ENCODE measurements around the gene SCAMP1.

Gene SCAMP1

DNA sequence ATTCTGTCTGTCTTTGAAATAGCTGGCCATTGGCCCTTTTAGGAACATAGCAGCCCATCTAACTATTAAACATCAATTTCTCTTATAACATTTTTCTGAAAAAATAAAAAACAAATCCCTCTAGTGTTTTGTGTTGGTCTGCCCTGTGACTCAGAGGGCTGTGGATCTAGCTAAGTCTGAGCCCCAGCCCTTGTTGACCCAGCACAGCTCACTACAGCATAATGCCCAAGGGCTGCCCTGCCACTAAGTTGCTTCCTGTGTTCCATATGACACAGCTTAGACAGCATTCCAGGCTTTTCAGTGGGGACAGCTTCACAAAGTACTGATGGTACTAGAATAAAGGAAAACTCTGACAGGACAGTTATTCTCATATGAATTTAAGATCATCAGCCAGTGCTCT, 136.0 kb downstream of the SCAMP1 start:
- Histone ChIP-seq H3K4me3 (ENCODE audit: low read depth, low read length) (peak overlapping the region; percentile 30; the same call in 1 of the 2 replicates), H3K9ac (ENCODE audit: low read length) (no peak overlapping the region), H3K36me3 (ENCODE audit: control insufficient read depth, insufficient read depth, low read length) (no peaks in the 10 kb centered on the region), H3K4me1 (ENCODE audit: control insufficient read depth, insufficient read depth, low read length) (peaks cover 43% of the 10 kb centered on the region), H3K27me3 (ENCODE audit: control insufficient read depth, insufficient read depth, low read length) (no peaks in the 10 kb centered on the region), H3K27ac (ENCODE audit: low read depth, low read length) (peak overlapping the region; percentile 57), H3K9me3 (ENCODE audit: control insufficient read depth, insufficient read depth, low read depth, low read length) (no peaks in the 10 kb centered on the region)

DNA sequence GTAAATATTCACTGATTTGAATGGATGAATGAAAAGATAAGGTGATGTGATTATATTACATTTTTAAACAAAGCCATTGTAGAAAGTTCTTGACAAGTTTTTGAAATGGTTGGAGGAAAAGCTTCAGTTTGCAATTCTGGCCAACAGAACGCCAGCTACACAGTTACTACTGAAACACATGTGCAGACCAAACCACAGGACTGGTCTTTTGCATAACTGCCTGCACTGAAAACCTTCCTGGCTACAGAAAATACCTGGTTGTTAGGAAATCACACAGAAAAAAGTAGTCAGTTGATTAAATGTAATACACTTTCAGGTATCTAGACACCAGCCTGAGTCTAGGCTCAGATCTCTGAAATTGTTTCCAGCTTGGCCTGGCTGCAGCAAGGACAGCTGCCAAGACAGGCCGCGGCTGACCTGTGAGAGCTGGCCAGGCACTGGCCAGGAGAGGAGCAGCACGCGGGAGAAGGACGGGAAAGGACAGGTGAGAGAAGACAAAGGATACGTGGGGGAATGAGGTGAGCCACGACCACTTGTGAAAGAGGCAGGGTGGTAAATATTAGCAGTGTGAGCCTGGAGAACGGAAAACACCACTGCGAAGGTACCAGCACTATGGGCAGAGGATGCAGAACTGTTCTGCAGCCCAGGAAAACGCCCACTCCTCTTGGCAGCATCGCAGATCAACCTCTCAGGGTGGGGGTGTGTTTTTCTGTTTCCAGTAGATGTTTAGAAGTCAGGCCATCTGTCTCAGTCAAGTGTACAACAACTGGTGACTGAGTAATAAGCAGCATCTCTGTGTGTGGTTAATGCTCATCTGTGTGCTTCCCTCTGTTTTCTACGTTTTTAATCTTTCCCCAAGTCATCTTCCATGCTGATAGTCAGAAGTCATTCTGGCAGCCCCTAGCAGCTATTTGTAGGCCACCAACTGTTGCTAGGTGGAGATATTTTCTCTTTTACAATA, 137.4 kb downstream of the SCAMP1 start:
- H3K27ac ChIP-seq (ENCODE audit: low read depth, low read length): no peak overlapping the region
- peaks cover 40% of the 10 kb centered on the region for H3K4me1 ChIP-seq (ENCODE audit: control insufficient read depth, insufficient read depth, low read length)

DNA sequence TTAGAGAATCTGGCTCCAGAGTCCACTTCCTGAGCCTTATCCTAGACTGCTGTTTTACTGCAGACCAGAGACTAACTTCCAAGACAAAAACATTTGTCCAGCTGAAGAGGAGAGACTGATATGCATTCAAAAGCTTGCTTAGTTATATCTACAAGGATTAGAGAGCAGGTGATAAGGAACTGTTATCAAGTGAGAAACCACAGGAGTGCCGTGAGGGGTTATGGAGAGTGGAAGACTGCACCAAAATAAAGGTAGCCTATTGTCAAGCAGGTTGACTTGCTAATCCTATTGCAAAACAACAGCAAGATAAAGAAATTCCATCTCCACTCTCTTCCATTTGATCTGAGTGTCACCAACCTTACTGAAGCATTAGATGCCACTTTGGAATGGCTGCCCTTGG, 139.1 kb downstream of the SCAMP1 start:
- Histone ChIP-seq H3K27me3 (ENCODE audit: control insufficient read depth, insufficient read depth, low read length) (no peaks in the 10 kb centered on the region), H3K9me3 (ENCODE audit: control insufficient read depth, insufficient read depth, low read depth, low read length) (no peaks in the 10 kb centered on the region), H3K9ac (ENCODE audit: low read length) (peak overlapping the region; percentile 46), H3K27ac (ENCODE audit: low read depth, low read length) (no peak overlapping the region), H3K4me3 (ENCODE audit: low read depth, low read length) (no peak overlapping the region), H3K36me3 (ENCODE audit: control insufficient read depth, insufficient read depth, low read length) (no peaks in the 10 kb centered on the region), H3K4me1 (ENCODE audit: control insufficient read depth, insufficient read depth, low read length) (peaks cover 45% of the 10 kb centered on the region)

More for the DNA sequence above, 137.4 kb downstream of the SCAMP1 start:
- no peak overlapping the region for H3K9ac ChIP-seq (ENCODE audit: low read length)
- H3K36me3 ChIP-seq (ENCODE audit: control insufficient read depth, insufficient read depth, low read length): no peaks in the 10 kb centered on the region
- no peaks in the 10 kb centered on the region for H3K9me3 ChIP-seq (ENCODE audit: control insufficient read depth, insufficient read depth, low read depth, low read length)
- no peak overlapping the region for H3K4me3 ChIP-seq (ENCODE audit: low read depth, low read length)
- no peaks in the 10 kb centered on the region for H3K27me3 ChIP-seq (ENCODE audit: control insufficient read depth, insufficient read depth, low read length)

DNA sequence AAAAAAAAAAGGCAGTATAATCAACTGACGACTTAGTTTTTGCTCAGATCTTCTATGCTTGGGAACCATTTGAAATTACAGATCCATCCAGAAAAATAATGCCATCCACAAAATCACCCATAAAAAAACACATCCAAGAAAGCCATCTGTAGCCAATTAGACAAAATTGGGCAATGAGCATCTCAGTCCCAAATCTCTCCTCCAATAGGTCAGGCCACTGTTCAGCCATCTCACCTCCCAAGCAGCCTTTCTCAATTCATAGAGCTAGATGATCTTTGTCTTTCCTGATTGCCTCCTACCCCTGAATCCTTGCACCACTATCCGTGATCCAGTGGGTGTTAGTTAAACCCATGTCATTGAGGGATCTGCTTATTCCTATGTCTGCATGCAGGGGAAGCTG, 139.6 kb downstream of the SCAMP1 start:
- H3K27me3 ChIP-seq (ENCODE audit: control insufficient read depth, insufficient read depth, low read length): no peaks in the 10 kb centered on the region
- no peak overlapping the region for H3K4me3 ChIP-seq (ENCODE audit: low read depth, low read length)
- H3K36me3 ChIP-seq (ENCODE audit: control insufficient read depth, insufficient read depth, low read length): no peaks in the 10 kb centered on the region
- no peak overlapping the region for H3K27ac ChIP-seq (ENCODE audit: low read depth, low read length)
- peaks cover 49% of the 10 kb centered on the region for H3K4me1 ChIP-seq (ENCODE audit: control insufficient read depth, insufficient read depth, low read length)
- H3K9me3 ChIP-seq (ENCODE audit: control insufficient read depth, insufficient read depth, low read depth, low read length): no peaks in the 10 kb centered on the region
- no peak overlapping the region for H3K9ac ChIP-seq (ENCODE audit: low read length)

DNA sequence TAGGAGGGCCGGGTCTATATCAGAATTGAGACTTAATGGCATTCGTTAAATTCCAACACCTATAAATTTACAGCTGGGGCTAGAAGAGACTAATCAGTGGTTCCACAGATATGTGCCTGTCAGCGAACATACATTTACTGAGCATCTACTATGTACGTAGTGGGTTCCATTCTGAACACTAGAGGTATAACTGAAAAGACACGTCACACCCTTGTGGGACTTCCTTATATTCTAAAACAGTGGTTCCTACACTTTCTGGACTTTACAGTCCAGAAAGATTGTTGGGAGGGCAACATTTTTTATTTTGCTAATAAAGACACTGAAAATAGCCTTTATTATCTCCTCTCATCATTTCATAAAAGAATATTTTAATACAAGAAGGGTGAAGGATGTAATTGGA, 140.5 kb downstream of the SCAMP1 start:
- no peaks in the 10 kb centered on the region for H3K36me3 ChIP-seq (ENCODE audit: control insufficient read depth, insufficient read depth, low read length)
- H3K9me3 ChIP-seq (ENCODE audit: control insufficient read depth, insufficient read depth, low read depth, low read length): no peaks in the 10 kb centered on the region
- H3K27ac ChIP-seq (ENCODE audit: low read depth, low read length): no peak overlapping the region
- no peaks in the 10 kb centered on the region for H3K27me3 ChIP-seq (ENCODE audit: control insufficient read depth, insufficient read depth, low read length)
- H3K4me1 ChIP-seq (ENCODE audit: control insufficient read depth, insufficient read depth, low read length): peaks cover 49% of the 10 kb centered on the region
- no peak overlapping the region for H3K9ac ChIP-seq (ENCODE audit: low read length)
- H3K4me3 ChIP-seq (ENCODE audit: low read depth, low read length): no peak overlapping the region

DNA sequence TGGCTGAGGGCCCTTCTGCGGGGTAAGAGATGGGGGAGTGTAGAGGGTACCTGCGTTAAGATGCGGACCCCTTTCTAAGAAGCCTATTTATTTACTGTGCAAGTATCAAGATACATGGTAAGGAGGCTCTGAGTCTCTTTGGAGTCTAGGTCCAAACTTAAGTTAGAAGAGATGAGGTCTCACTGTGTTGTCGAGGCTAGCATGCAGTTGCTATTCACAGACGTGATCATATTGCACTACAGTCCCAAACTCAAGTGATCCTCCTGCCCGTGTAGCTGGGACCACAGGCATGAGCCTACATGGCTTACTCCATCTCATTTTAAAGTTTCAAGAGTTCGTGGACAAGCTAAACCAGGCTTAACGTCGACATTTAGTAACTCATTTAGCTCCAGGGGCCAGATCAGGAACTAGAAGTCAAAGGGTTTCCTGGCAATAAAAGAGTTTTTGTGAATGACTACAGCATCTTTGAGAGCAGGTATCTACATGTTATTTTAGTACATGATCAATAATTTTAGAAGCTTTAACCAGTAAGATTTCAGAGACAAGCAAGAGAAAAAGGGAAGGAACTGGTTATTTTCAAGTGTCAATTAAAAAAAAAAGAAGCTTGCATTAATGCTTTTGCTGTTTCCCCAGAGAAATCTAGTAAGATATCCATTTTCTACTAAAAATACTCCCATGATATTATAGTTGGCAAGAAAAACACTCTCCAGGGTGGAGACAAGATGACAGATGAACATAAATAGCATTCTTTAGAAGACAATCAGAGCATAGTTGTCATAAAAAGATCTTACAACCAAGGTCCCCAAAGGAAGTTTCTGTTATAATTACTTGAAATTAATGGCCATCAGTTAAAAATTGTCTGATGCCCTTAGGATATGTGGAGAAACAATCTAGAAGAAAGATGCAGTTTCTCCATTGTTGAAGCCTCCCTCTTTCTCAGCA, 141.3 kb downstream of the SCAMP1 start:
- no peak overlapping the region for H3K4me3 ChIP-seq (ENCODE audit: low read depth, low read length)

DNA sequence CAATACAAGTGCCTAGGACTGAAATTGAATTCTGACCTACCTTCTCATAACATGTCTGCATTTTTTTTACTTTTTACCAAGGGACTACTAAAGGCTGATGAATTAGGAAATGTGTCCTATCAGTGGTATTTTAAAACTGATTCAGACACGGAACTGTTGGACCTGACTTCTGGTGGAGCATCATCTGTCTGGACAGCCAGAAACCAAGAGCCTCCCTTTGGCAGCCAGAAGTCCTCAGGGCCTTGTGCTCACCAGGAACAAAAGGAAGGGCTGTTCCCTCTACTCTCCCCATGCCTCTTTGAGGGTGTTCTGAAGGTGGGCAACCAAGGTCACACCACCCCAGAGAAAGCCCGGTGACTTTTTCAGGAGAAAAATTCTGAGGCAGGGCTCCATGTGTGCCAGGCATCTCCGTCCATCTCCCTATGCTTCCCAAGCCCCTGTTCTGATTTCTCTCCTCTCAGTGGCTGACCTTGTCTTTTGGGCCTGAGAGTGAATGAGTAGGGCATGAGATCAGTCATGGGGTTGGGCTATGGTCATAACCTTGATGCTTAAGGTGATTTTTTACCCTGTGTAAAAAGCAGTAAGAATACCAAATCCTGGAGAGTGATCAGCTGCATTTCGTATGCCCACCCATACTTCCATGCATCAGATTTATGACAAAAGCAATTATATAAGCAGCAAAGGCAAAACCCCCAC, 143.7 kb downstream of the SCAMP1 start:
- H3K4me3 ChIP-seq (ENCODE audit: low read depth, low read length): no peak overlapping the region
- H3K27ac ChIP-seq (ENCODE audit: low read depth, low read length): no peak overlapping the region
- H3K9ac ChIP-seq (ENCODE audit: low read length): no peak overlapping the region
- H3K27me3 ChIP-seq (ENCODE audit: control insufficient read depth, insufficient read depth, low read length): no peaks in the 10 kb centered on the region
- no peaks in the 10 kb centered on the region for H3K36me3 ChIP-seq (ENCODE audit: control insufficient read depth, insufficient read depth, low read length)
- peaks cover 56% of the 10 kb centered on the region for H3K4me1 ChIP-seq (ENCODE audit: control insufficient read depth, insufficient read depth, low read length)
- H3K9me3 ChIP-seq (ENCODE audit: control insufficient read depth, insufficient read depth, low read depth, low read length): no peaks in the 10 kb centered on the region

More for the DNA sequence above, 141.3 kb downstream of the SCAMP1 start:
- H3K27me3 ChIP-seq (ENCODE audit: control insufficient read depth, insufficient read depth, low read length): no peaks in the 10 kb centered on the region
- no peaks in the 10 kb centered on the region for H3K36me3 ChIP-seq (ENCODE audit: control insufficient read depth, insufficient read depth, low read length)
- no peaks in the 10 kb centered on the region for H3K9me3 ChIP-seq (ENCODE audit: control insufficient read depth, insufficient read depth, low read depth, low read length)
- peaks cover 49% of the 10 kb centered on the region for H3K4me1 ChIP-seq (ENCODE audit: control insufficient read depth, insufficient read depth, low read length)
- no peak overlapping the region for H3K27ac ChIP-seq (ENCODE audit: low read depth, low read length)
- H3K9ac ChIP-seq (ENCODE audit: low read length): no peak overlapping the region

DNA sequence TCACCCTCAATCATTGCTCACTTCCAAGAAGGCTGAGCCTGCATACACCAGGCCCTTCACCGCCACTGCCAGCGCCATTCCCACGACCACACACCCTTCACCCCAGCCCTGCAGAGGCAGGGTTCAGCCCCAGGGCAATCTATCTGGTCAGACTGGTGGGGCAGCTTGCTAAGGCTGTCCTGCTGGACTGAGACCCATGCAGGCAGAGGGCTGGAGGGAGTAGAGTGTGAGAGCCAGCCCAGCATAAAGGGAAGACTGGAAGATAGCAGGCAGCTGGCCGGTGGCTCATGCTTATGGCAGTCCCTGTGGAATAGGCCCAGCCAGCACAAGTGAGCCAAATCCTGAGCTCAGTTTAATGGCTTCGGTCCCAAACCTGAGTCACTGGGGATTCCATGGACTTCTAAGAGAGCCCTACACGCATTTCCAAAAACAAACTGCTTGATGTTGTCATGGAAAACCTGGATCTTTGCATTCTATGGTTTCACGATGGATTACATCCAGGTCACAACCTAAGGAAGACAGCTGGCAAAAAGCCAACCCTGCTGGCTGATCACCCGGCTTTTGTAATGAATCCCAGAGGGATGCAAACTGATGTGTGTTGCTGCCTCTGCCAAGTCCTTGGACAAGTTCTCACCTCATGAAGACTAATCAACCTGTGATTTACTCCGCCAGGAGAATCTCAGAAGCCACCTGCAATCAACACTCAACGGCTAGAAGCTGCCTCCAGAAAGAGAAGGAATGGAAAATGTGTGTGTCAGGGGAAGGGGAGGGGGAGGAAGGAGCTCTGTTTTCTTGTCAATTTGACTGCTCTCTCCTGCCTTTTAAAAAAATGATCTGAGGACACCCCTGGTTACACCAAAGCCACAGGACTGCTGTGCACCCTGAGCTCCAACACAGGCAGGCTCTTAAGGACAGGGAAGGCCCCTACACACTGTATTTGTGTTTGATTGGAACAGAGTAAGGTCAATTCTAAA, 144.6 kb downstream of the SCAMP1 start:
- no peak overlapping the region for H3K9ac ChIP-seq (ENCODE audit: low read length)
- H3K9me3 ChIP-seq (ENCODE audit: control insufficient read depth, insufficient read depth, low read depth, low read length): no peaks in the 10 kb centered on the region
- 0 out of 2 replicates have a peak, but pooled peaks cover 3% of the 10 kb centered on the region for H3K27me3 ChIP-seq (ENCODE audit: control insufficient read depth, insufficient read depth, low read length)
- no peak overlapping the region for H3K4me3 ChIP-seq (ENCODE audit: low read depth, low read length)
- H3K36me3 ChIP-seq (ENCODE audit: control insufficient read depth, insufficient read depth, low read length): no peaks in the 10 kb centered on the region
- no peak overlapping the region; the same call in 1 of the 2 replicates for H3K27ac ChIP-seq (ENCODE audit: low read depth, low read length)
- peaks cover 59% of the 10 kb centered on the region for H3K4me1 ChIP-seq (ENCODE audit: control insufficient read depth, insufficient read depth, low read length)

DNA sequence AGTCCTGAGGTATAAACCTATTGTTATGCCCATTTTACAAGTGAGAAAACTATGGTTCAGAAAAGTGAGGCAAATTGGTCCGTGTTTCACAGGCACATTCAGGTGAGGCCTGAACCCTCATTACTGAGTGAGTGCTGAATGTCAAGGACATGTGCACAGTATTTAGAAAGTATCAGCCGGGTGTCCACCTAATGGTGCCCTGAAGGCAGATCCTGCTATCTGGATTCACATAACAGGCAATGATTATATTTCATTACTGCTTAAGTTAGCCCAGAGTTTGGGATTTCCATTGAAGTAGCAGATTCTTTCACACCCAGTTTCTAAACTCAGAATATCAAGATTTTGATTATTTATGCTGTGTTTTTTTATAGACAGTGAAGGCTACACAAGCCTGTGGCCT, 145.4 kb downstream of the SCAMP1 start:
- 0 out of 2 replicates have a peak, but pooled peaks cover 3% of the 10 kb centered on the region for H3K27me3 ChIP-seq (ENCODE audit: control insufficient read depth, insufficient read depth, low read length)
- no peak overlapping the region for H3K27ac ChIP-seq (ENCODE audit: low read depth, low read length)
- H3K9me3 ChIP-seq (ENCODE audit: control insufficient read depth, insufficient read depth, low read depth, low read length): no peaks in the 10 kb centered on the region
- H3K4me1 ChIP-seq (ENCODE audit: control insufficient read depth, insufficient read depth, low read length): peaks cover 62% of the 10 kb centered on the region
- H3K4me3 ChIP-seq (ENCODE audit: low read depth, low read length): no peak overlapping the region
- H3K9ac ChIP-seq (ENCODE audit: low read length): no peak overlapping the region
- no peaks in the 10 kb centered on the region for H3K36me3 ChIP-seq (ENCODE audit: control insufficient read depth, insufficient read depth, low read length)

All from HUES6 (cell line).